SH-SY5Y (cell line): ENCODE data around the gene CTIF.

Source experiments
- GATA2 ChIP-seq: IDR thresholded peaks from 2 replicates; pipeline ENCODE4 v1.6.1; 2011; ENCODE audit warnings: mild to moderate bottlenecking, low read depth, low read length
- GATA3 ChIP-seq: IDR thresholded peaks from 2 replicates; pipeline ENCODE4 v1.6.1; 2011; ENCODE audit warnings: low read depth, mild to moderate bottlenecking, low read length, moderate library complexity

DNA sequence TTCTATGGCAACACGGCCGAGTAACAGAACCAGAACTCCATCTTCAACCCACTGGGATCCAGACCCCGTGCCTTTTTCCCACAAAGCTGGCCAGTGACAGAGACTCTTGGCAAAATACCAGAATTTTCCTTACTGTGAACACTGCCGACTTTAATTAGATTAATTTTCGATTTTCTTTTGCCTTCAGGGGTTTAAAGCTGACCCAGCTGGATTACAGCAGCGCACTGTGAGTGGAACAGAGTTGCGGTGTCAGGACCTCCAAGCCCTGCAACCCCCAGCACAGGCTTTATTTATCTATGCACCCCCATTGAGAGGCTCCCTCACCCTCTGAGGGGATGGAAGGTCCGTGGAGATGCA is 36.4 kb downstream of the CTIF start:
- TF ChIP-seq GATA2 (no peak), GATA3 (no peak)
